ENCODE data around the gene RYR2.
"Not testable (repeated sequence)": the region's sequence is repeated elsewhere in the genome, so short reads cannot be mapped to it uniquely, and the experiment has no call there.

DNA sequence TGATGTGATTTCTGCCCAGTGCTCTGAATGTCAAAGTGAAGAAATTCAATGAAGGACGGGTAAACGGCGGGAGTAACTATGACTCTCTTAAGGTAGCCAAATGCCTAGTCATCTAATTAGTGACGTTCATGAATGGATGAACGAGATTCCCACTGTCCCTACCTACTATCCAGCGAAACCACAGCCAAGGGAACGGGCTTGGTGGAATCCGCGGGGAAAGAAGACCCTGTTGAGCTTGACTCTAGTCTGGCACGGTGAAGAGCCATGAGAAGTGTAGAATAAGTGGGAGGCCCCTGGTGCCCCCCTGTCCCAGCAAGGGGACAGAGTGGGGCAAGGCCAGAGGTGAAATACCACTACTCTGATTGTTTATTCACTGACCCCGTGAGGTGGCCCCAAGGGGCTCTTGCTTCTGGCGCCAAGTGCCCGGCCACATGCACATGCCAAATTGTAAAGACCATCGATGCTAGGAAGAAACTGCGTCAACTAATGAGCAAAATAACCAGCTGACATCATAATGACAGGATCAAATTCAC is 561.1 kb downstream of the RYR2 start:
- TF ChIP-seq, protein P1, sequence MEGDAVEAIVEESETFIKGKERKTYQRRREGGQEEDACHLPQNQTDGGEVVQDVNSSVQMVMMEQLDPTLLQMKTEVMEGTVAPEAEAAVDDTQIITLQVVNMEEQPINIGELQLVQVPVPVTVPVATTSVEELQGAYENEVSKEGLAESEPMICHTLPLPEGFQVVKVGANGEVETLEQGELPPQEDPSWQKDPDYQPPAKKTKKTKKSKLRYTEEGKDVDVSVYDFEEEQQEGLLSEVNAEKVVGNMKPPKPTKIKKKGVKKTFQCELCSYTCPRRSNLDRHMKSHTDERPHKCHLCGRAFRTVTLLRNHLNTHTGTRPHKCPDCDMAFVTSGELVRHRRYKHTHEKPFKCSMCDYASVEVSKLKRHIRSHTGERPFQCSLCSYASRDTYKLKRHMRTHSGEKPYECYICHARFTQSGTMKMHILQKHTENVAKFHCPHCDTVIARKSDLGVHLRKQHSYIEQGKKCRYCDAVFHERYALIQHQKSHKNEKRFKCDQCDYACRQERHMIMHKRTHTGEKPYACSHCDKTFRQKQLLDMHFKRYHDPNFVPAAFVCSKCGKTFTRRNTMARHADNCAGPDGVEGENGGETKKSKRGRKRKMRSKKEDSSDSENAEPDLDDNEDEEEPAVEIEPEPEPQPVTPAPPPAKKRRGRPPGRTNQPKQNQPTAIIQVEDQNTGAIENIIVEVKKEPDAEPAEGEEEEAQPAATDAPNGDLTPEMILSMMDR (conservative IDR thresholded peaks at IDR 0.05; ENCODE audit: low read depth, low read length): not testable (repeated sequence)
- TF ChIP-seq EZH2 (IDR thresholded peaks at IDR 0.05; ENCODE audit: borderline replicate concordance, low read depth, low read length, poor library complexity, severe bottlenecking): not testable (repeated sequence)

Data from A673 (cell line).